ES-I3 (cell line): ENCODE measurements around the gene STX1B.
A peak's percentile ranks its signal among the peaks of the same experiment; 100 is the strongest.

ENCODE experiments used
- H3K36me3 ChIP-seq: 2 replicates; pipeline ENCODE4 v1.6.1; 2013; ENCODE audit warnings: mild to moderate bottlenecking, low read length, control low read depth, moderate library complexity; ENCODE audit not compliant: insufficient read depth
- H3K4me1 ChIP-seq: 2 replicates; pipeline ENCODE4 v1.6.1; 2013; ENCODE audit warnings: mild to moderate bottlenecking, control low read depth, low read length; ENCODE audit not compliant: insufficient read depth
- H3K9ac ChIP-seq: 2 replicates; pipeline ENCODE4 v1.6.1; 2013; ENCODE audit warnings: low read depth, mild to moderate bottlenecking, low read length, moderate library complexity
- H3K9me3 ChIP-seq: 2 replicates; pipeline ENCODE4 v1.6.1; 2013; ENCODE audit warnings: mild to moderate bottlenecking, low read length, moderate library complexity; ENCODE audit not compliant: control insufficient read depth, insufficient read depth

STX1B gene

GRCh38 chr16:31010585-31011325, at the start of gene STX1B:
Gene STX1B, minus strand, starts transcription at chr16:31010638. Its CDS starts 242 bp downstream, at chr16:31010396.
- peak within 1 kb of the TSS; percentile 28; the same call in 1 of the 2 replicates for H3K9ac ChIP-seq

DNA sequence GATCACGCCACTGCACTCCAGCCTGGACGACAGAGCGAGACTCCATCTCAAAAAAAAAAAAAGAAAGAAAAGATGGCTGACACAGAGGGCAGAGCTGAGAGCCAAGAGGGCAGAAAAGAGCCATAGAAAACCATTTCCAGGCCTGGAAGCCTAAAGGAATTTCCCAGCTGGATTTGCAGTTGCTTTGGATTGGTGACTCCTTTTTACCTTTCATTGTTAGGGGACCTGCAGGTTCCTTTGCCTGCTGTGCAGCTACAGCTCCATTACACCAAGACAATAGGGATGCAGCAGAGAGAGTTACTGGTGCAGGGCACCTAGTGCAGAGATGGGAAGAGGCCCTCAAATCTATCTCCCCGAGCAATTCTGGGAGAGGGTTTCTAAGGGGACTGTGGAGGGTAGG, 45.2 kb upstream of the STX1B start:
- Histone ChIP-seq H3K9ac (no peak overlapping the region), H3K4me1 (no peaks in the 10 kb centered on the region), H3K36me3 (no peaks in the 10 kb centered on the region)

More at GRCh38 chr16:31010585-31011325, at the start of gene STX1B:
- H3K36me3 ChIP-seq = no peaks in the 10 kb centered on the region
- H3K9me3 ChIP-seq = no peaks in the 10 kb centered on the region
- peaks cover 16% of the 10 kb centered on the region; the same call in 1 of the 2 replicates for H3K4me1 ChIP-seq

GRCh38 chr16:31052114-31052513, 41.7 kb upstream of the STX1B start:
- no peaks in the 10 kb centered on the region for H3K9me3 ChIP-seq
- H3K9ac ChIP-seq = no peak overlapping the region
- H3K36me3 ChIP-seq = no peaks in the 10 kb centered on the region

More for the DNA sequence above, 45.2 kb upstream of the STX1B start:
- H3K9me3 ChIP-seq = no peaks in the 10 kb centered on the region

GRCh38 chr16:31050280-31051030, 40.0 kb upstream of the STX1B start:
- H3K9ac ChIP-seq = no peak overlapping the region
- no peaks in the 10 kb centered on the region; the same call in 1 of the 2 replicates for H3K4me1 ChIP-seq
- no peaks in the 10 kb centered on the region for H3K36me3 ChIP-seq
- H3K9me3 ChIP-seq = no peaks in the 10 kb centered on the region

More at GRCh38 chr16:31052114-31052513, 41.7 kb upstream of the STX1B start:
- no peaks in the 10 kb centered on the region; the same call in 1 of the 2 replicates for H3K4me1 ChIP-seq

DNA sequence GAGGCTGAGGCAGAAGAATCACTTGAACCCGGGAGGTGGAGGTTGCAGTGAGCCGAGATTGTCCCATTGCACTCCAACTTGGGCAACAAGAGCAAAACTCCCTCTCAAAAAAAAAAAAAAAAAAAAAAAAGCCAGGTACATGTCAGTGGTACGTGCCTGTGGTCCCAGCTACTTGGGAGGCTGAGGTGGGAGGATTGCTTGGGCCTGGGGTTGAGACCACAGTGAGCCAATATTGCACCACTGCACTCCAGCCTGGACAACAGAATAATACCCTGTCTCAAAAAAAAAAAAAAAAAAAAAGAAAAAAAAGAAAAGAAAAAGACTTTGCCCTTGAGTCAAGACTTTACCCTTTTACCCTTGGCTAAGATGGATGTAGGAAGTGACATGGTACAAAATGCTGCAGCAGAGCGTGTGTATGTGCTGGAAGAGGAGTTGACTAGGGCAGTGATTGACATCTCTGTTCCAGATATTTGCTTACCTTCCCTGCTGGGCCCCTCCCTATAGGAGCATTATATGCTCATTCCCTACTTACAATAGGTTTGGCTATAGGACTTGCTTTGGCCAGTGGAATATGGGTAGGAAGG, 33.6 kb upstream of the STX1B start:
- Histone ChIP-seq H3K36me3 (peaks cover 2% of the 10 kb centered on the region; the same call in 1 of the 2 replicates), H3K9me3 (no peaks in the 10 kb centered on the region), H3K9ac (no peak overlapping the region), H3K4me1 (no peaks in the 10 kb centered on the region)

GRCh38 chr16:31043352-31043751, 32.9 kb upstream of the STX1B start:
- Histone ChIP-seq H3K9me3 (no peaks in the 10 kb centered on the region), H3K9ac (no peak overlapping the region), H3K4me1 (no peaks in the 10 kb centered on the region), H3K36me3 (peaks cover 2% of the 10 kb centered on the region; the same call in 1 of the 2 replicates)

- H3K9ac ChIP-seq = peak overlapping the region; percentile 54
- no peaks in the 10 kb centered on the region for H3K4me1 ChIP-seq
Measured at GRCh38 chr16:31042866-31043265, 32.4 kb upstream of the STX1B start.

GRCh38 chr16:31038993-31039392, 28.6 kb upstream of the STX1B start:
- Histone ChIP-seq H3K9ac (no peak overlapping the region), H3K36me3 (peaks cover 2% of the 10 kb centered on the region; the same call in 1 of the 2 replicates), H3K4me1 (no peaks in the 10 kb centered on the region), H3K9me3 (no peaks in the 10 kb centered on the region)

More at GRCh38 chr16:31042866-31043265, 32.4 kb upstream of the STX1B start:
- Histone ChIP-seq H3K9me3 (no peaks in the 10 kb centered on the region), H3K36me3 (peaks cover 2% of the 10 kb centered on the region; the same call in 1 of the 2 replicates)

DNA sequence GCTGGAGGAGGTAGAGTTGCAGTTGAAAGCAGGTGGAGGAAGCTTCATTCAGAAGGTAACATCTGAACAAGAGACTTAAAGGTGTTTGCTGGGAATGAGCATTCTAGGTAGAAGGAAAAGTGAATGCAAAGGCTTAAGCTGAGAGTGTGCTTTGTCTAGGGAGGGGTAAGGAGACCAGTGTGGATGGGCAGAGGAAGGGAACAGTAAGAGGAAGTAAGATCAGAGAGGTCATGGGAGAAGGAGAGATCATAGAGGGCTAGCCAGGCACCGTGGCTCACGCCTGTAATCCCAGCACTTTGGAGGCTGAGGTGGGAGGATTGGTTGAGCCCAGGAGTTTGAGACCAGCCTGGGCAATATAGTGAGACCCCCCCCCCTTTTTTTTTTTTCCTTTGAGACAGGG, 26.3 kb upstream of the STX1B start:
- Histone ChIP-seq H3K36me3 (peaks cover 2% of the 10 kb centered on the region; the same call in 1 of the 2 replicates), H3K9ac (no peak overlapping the region), H3K4me1 (no peaks in the 10 kb centered on the region), H3K9me3 (no peaks in the 10 kb centered on the region)

- no peaks in the 10 kb centered on the region for H3K36me3 ChIP-seq
Measured at GRCh38 chr16:31033709-31034492, 23.5 kb upstream of the STX1B start.

GRCh38 chr16:31032736-31033708, 22.6 kb upstream of the STX1B start, which contains the start of gene STX4:
Gene STX4, plus strand, starts transcription at chr16:31033558. Its CDS starts 248 bp downstream, at chr16:31033806.
- H3K9me3 ChIP-seq = no peaks in the 10 kb centered on the region
- no peaks in the 10 kb centered on the region for H3K4me1 ChIP-seq
- no peaks in the 10 kb centered on the region for H3K36me3 ChIP-seq
- H3K9ac ChIP-seq = peak within 1 kb of the TSS; percentile 79

More at GRCh38 chr16:31033709-31034492, 23.5 kb upstream of the STX1B start:
- Histone ChIP-seq H3K9ac (peak overlapping the region; percentile 79), H3K4me1 (no peaks in the 10 kb centered on the region), H3K9me3 (no peaks in the 10 kb centered on the region)

GRCh38 chr16:31031276-31031675, 20.8 kb upstream of the STX1B start:
- no peaks in the 10 kb centered on the region for H3K9me3 ChIP-seq
- H3K9ac ChIP-seq = no peak overlapping the region
- H3K4me1 ChIP-seq = no peaks in the 10 kb centered on the region
- no peaks in the 10 kb centered on the region for H3K36me3 ChIP-seq

DNA sequence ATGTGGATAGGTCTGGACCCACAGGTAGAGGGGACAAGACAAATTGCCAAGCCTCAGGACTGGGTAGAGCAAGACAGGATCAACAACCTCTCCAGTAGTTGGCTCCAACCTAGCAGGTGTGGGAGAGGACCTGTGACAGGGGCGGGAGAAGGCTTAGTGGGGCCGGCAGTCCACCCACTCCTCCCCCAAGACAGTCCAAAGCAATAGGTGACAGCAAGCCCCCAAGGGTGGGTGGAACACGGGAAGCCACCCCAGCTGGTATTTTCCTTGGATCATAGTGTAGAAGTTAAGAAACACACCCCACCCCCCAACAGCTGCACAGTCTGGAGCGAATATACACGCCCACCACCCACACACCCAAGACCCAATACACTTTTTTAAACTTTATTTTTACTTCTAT, 18.8 kb upstream of the STX1B start:
- Histone ChIP-seq H3K36me3 (no peaks in the 10 kb centered on the region), H3K4me1 (0 out of 2 replicates have a peak, but pooled peaks cover 5% of the 10 kb centered on the region), H3K9ac (no peak overlapping the region), H3K9me3 (no peaks in the 10 kb centered on the region)
